Endothelial cell of umbilical vein (primary cell): ENCODE results near the gene ZDHHC19. TPM values are rescaled to one million over a fixed set of nuclear protein-coding genes. Genes with fewer than 3 reads are reported as not detected.

Source experiments
- BruUV-seq: library from RNA; stranded (reverse); fragments of 400-500 nt; replicated peaks from 2 replicates; lab custom pipeline; 2021; lab: Mats Ljungman, UMichigan
- CTCF ChIA-PET: fragments of 300-600, 350-600 bp; sonication (Branson Sonifier 250); formaldehyde crosslinking; loops from one replicate; lab custom pipeline; 2021; ENCODE audit warnings: antibody characterized with exemption, inconsistent platforms; lab: Charles Lee
- POLR2A ChIA-PET: fragments of 300-600, 350-600 bp; sonication (Branson Sonifier 250); formaldehyde crosslinking; loops from one replicate; lab custom pipeline; 2021; ENCODE audit warnings: antibody characterized with exemption, inconsistent platforms; lab: Charles Lee
- DNase-seq: peaks from one replicate; pipeline ENCODE4 v3.0.0-alpha.2; 2011; ENCODE audit warnings: low read depth, low spot score
- FAIRE-seq: peaks from 2 replicates; lab custom pipeline; 2011; peaks lifted over from hg19 to GRCh38; lab: Jason Lieb, UNC
- H2AFZ ChIP-seq: 2 replicates; pipeline ENCODE4 v1.6.0; 2012; ENCODE audit warnings: low read depth, low read length, control low read depth, inconsistent platforms
- H3K27ac ChIP-seq: 2 replicates; pipeline ENCODE4 v1.5.1; 2011; ENCODE audit warnings: low read depth, mild to moderate bottlenecking, control low read depth, low read length, moderate library complexity; ENCODE audit not compliant: insufficient read depth
- H3K27me3 ChIP-seq, 2 experiments: 2 replicates each; pipeline versions ENCODE4 v1.6.0 to v1.6.1; 2011; ENCODE audit warnings: low read length in 2 of 2, mixed read lengths in 1 of 2; ENCODE audit not compliant: control insufficient read depth in 2 of 2, insufficient read depth in 2 of 2
- H3K36me3 ChIP-seq, 2 experiments: 2 replicates in 1 of 2; 3 replicates in 1 of 2; pipeline ENCODE4 v1.5.1; 2011; ENCODE audit warnings: low read length in 2 of 2, mild to moderate bottlenecking in 1 of 2, moderate library complexity in 1 of 2; ENCODE audit not compliant: control insufficient read depth in 2 of 2, insufficient read depth in 2 of 2; ENCODE audit errors: extremely low read depth in 1 of 2
- H3K4me1 ChIP-seq: 3 replicates; pipeline ENCODE4 v1.5.1; 2011; ENCODE audit warnings: mild to moderate bottlenecking, low read length; ENCODE audit not compliant: control insufficient read depth, insufficient read depth; ENCODE audit errors: extremely low read depth
- H3K4me2 ChIP-seq: 2 replicates; pipeline ENCODE4 v1.6.1; 2011; ENCODE audit warnings: low read length, control low read depth, mixed read lengths; ENCODE audit not compliant: insufficient read depth
- H3K4me3 ChIP-seq, 3 experiments: fragments of 200-600 bp in 1 of 3; sonication (generic), shearing (Covaris generic) in 1 of 3; replicated peaks in 1 of 3; 2 replicates each; pipeline ENCODE4 v1.5.1; 2011 to 2016; ENCODE audit warnings: control low read depth in 3 of 3, low read length in 3 of 3, mild to moderate bottlenecking in 2 of 3, inconsistent platforms in 1 of 3, low read depth in 1 of 3, moderate library complexity in 1 of 3; ENCODE audit not compliant: insufficient read depth in 1 of 3
- H3K79me2 ChIP-seq: 2 replicates; pipeline ENCODE4 v1.6.0; 2012; ENCODE audit warnings: low read length, inconsistent platforms; ENCODE audit not compliant: control insufficient read depth, insufficient read depth
- H3K9ac ChIP-seq: replicated peaks from 2 replicates; pipeline ENCODE3; 2011; ENCODE audit warnings: low read length, control low read depth; ENCODE audit not compliant: insufficient read depth; ENCODE audit errors: extremely low read depth
- H3K9me1 ChIP-seq: replicated peaks from 3 replicates; pipeline ENCODE4 v1.6.0; 2011; ENCODE audit warnings: mild to moderate bottlenecking, low read length; ENCODE audit not compliant: control insufficient read depth, insufficient read depth; ENCODE audit errors: extremely low read depth
- H3K9me3 ChIP-seq: replicated peaks from 2 replicates; pipeline ENCODE4 v1.5.1; 2012; ENCODE audit warnings: low read length, inconsistent platforms; ENCODE audit not compliant: control insufficient read depth, insufficient read depth
- H4K20me1 ChIP-seq: replicated peaks from 2 replicates; pipeline ENCODE3; 2011; ENCODE audit warnings: mild to moderate bottlenecking, low read length; ENCODE audit not compliant: control insufficient read depth, insufficient read depth; ENCODE audit errors: extremely low read depth
- EZH2 ChIP-seq: IDR thresholded peaks from 2 replicates; pipeline ENCODE4 v1.6.1; 2012; ENCODE audit warnings: borderline replicate concordance, low read depth, mild to moderate bottlenecking, moderate library complexity, low read length, inconsistent platforms; ENCODE audit not compliant: severe bottlenecking
- FOS ChIP-seq: IDR thresholded peaks from 2 replicates; pipeline ENCODE4 v1.6.1; 2011; ENCODE audit warnings: mild to moderate bottlenecking, low read length, moderate library complexity, borderline replicate concordance; ENCODE audit not compliant: insufficient read depth
- GATA2 ChIP-seq: IDR thresholded peaks from 2 replicates; pipeline ENCODE4 v1.7.0; 2011; ENCODE audit warnings: low read depth, mild to moderate bottlenecking, moderate library complexity, mixed read lengths, low read length; ENCODE audit not compliant: insufficient read length, insufficient read depth
- JUN ChIP-seq: IDR thresholded peaks from 2 replicates; pipeline ENCODE4 v1.6.1; 2011; ENCODE audit warnings: borderline replicate concordance, low read depth; ENCODE audit not compliant: insufficient read length, insufficient read depth
- MYC ChIP-seq: IDR thresholded peaks from one replicate; pipeline ENCODE4 v1.6.1; 2011; ENCODE audit warnings: mild to moderate bottlenecking, low read depth, low read length
- POLR2A ChIP-seq: IDR thresholded peaks from 2 replicates; pipeline ENCODE4 v1.6.1; 2012; ENCODE audit warnings: low read depth, mild to moderate bottlenecking, control low read depth, low read length
- POLR2AphosphoS5 ChIP-seq: IDR thresholded peaks from 2 replicates; pipeline ENCODE4 v1.6.1; 2012; ENCODE audit warnings: low read depth, mild to moderate bottlenecking, control low read depth, low read length, moderate library complexity; ENCODE audit not compliant: insufficient read depth
- dilution Hi-C: fragments of 300-500 bp; cut with MboI; formaldehyde crosslinking; loops from one replicate; pipeline ENCODE4 v1.15.0; 2019; ENCODE audit warnings: low sequenced_read_pairs; ENCODE audit not compliant: extremely low pct_ligation_motif_present
- intact Hi-C: fragments of 100-400 bp; cut with micrococcal nuclease; formaldehyde crosslinking; loops from one replicate; pipeline ENCODE4 v1.10.0; 2022
- polyA plus RNA-seq, 4 experiments: library from polyadenylated mRNA; depleted of rRNA in 3 of 4; stranded (reverse) in 3 of 4; unstranded in 1 of 4; fragments of >200 nt; gene quantifications; 2 replicates each; pipeline versions ENCODE4 v1.2.1 to v1.2.3, GENCODE V29; 2011 to 2012; ENCODE audit warnings: missing spikeins in 1 of 4
- total RNA-seq: library from RNA; stranded (reverse); gene quantifications from 2 replicates; pipeline ENCODE4 v1.2.3, GENCODE V29; 2021
- TF ChIP-seq, protein P1 (sequence below): IDR thresholded peaks from 2 replicates; pipeline ENCODE4 v1.6.1; 2011; ENCODE audit not compliant: insufficient read depth, insufficient read length
- TF ChIP-seq, protein P2 (sequence below), 2 donors: IDR thresholded peaks; 1 replicate in 1 of 2; 2 replicates in 1 of 2; pipeline ENCODE4 v1.5.1; 2011; ENCODE audit warnings: low read length in 2 of 2, mild to moderate bottlenecking in 2 of 2, moderate library complexity in 2 of 2, control low read depth in 1 of 2, inconsistent platforms in 1 of 2, low read depth in 1 of 2; ENCODE audit not compliant: insufficient read depth in 1 of 2; ENCODE audit errors: extremely low read depth in 1 of 2

Gene ZDHHC19
- total and polyA plus RNA-seq, 2 donors (not counting 3 experiments of a cell fraction or from before 2014, with no cell fraction given), result not detected

DNA sequence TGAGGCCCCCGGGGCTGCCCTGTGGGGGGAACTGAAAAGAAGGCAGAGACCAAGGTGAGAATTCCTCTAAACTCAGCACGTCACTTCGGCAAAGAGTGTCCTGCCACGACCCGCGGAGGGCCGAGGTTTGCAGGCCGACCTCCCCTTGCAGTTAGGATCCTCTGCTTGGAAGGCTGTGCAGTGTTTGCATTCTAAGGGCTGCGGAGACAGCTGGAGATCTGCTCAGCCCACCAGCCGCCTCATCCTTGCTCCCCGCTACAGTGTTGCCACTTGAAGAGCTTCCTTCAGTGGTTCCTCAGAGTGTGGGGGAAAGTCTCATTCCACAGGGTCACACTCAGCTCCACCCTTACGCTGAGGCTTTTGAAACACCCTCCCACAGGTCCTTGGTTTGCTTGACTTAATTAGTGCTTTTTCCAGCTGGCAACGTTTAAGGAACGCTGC is 15.9 kb upstream of the ZDHHC19 start:
- H4K20me1 ChIP-seq, result no peaks in the 10 kb centered on the region
- intact Hi-C loops (no loop called here), dilution Hi-C loops (no loop called here)
- H3K4me1 ChIP-seq, result no peaks in the 10 kb centered on the region
- H3K27ac ChIP-seq, result no peak overlapping the region
- no peak for FAIRE-seq
- H3K9me3 ChIP-seq, result no peaks in the 10 kb centered on the region
- ChIA-PET POLR2A (no interaction called here), CTCF (no interaction called here)
- no peak overlapping the region for H2AFZ ChIP-seq
- H3K9me1 ChIP-seq, result no peaks in the 10 kb centered on the region
- DNase-seq, result no peak
- no peaks in the 10 kb centered on the region for H3K36me3 ChIP-seq
- no TSS peak for BruUV-seq
- no peak overlapping the region for H3K4me2 ChIP-seq
- no peak overlapping the region for H3K4me3 ChIP-seq
- H3K79me2 ChIP-seq, result no peaks in the 10 kb centered on the region
- TF ChIP-seq, protein P1, sequence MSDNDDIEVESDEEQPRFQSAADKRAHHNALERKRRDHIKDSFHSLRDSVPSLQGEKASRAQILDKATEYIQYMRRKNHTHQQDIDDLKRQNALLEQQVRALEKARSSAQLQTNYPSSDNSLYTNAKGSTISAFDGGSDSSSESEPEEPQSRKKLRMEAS, result no peak
- no peak for TF ChIP-seq GATA2
- TF ChIP-seq JUN, result no peak
- TF ChIP-seq, protein P2, sequence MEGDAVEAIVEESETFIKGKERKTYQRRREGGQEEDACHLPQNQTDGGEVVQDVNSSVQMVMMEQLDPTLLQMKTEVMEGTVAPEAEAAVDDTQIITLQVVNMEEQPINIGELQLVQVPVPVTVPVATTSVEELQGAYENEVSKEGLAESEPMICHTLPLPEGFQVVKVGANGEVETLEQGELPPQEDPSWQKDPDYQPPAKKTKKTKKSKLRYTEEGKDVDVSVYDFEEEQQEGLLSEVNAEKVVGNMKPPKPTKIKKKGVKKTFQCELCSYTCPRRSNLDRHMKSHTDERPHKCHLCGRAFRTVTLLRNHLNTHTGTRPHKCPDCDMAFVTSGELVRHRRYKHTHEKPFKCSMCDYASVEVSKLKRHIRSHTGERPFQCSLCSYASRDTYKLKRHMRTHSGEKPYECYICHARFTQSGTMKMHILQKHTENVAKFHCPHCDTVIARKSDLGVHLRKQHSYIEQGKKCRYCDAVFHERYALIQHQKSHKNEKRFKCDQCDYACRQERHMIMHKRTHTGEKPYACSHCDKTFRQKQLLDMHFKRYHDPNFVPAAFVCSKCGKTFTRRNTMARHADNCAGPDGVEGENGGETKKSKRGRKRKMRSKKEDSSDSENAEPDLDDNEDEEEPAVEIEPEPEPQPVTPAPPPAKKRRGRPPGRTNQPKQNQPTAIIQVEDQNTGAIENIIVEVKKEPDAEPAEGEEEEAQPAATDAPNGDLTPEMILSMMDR (IDR thresholded peaks at IDR 0.05; ENCODE audit: extremely low read depth in 1 of 2, insufficient read depth in 1 of 2, low read depth in 1 of 2, low read length in 2 of 2), result no peak
- no peak for TF ChIP-seq POLR2A
- no peak for TF ChIP-seq POLR2AphosphoS5
- TF ChIP-seq MYC, result no peak
- no peak for TF ChIP-seq EZH2
- TF ChIP-seq FOS, result no peak
- no peaks in the 10 kb centered on the region for H3K27me3 ChIP-seq
- H3K9ac ChIP-seq, result no peak overlapping the region
